GM18519 (cell line): ENCODE data around the gene AGR3.

Experiments used
- ATAC-seq: cut with Tn5 transposase; IDR thresholded peaks from one replicate; pipeline ENCODE4 v1.9.1; 2021; ENCODE audit warnings: mild to moderate bottlenecking, moderate library complexity; ENCODE audit not compliant: unreplicated experiment, low FRiP score

Gene AGR3

GRCh38 chr7:16881844-16882243, at the start of gene AGR3:
AGR3 (minus strand) TSS chr7:16881983; CDS start chr7:16878618, 3,365 bp downstream.
- no peak for ATAC-seq

DNA sequence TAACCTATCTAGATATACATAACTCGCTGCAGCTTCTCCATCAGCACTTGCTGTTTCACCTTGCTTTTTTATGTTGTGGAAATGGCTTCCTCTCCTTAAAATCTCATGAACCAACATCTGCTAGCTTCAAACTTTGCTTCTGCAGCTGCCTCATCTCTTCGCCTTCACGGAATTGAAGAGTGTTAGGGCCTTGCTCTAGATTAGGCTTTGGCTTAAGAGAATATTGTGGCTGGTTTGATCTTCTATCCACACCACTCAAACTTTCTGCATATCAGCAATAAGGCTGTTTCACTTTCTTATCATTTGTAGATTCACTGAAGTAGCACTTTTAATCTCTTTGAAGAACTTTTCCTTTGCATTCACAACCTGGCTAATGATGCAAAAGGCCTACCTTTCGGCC, 49.2 kb upstream of the AGR3 start:
- ATAC-seq, result no peak

DNA sequence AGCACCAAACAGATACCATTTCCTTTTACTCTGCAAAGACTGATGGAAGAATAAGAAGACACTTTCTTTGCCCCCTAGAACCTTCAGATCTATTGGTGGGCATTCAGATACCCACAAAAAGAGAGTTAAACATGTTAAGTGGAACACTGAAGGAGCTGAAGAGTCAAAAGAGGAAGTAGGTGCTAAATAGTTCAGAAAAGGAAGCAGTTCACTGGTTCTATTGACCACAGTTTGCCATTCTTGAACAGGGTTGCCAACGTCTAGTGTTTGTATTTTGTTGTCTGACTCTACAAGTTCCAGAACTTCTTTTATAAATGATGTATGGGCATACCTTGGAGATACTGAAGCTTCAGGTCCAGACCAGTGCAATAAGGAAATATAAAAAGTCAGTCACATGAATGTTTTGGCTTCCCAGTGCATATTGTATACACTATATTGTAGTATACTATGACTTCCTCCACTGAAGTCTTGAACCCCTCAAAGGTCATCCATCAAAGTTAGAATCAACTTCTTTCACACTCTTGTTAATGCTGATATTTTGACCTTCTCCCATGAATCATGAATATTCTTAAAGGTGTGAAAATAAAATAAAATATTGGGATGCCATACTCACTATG, 47.5 kb upstream of the AGR3 start:
- peak; percentile 87 for ATAC-seq

GRCh38 chr7:16926861-16927260, 45.1 kb upstream of the AGR3 start:
- no peak for ATAC-seq

- ATAC-seq, result peak; percentile 37
These were observed 44.5 kb upstream of the AGR3 start for GRCh38 chr7:16926283-16926682.

DNA sequence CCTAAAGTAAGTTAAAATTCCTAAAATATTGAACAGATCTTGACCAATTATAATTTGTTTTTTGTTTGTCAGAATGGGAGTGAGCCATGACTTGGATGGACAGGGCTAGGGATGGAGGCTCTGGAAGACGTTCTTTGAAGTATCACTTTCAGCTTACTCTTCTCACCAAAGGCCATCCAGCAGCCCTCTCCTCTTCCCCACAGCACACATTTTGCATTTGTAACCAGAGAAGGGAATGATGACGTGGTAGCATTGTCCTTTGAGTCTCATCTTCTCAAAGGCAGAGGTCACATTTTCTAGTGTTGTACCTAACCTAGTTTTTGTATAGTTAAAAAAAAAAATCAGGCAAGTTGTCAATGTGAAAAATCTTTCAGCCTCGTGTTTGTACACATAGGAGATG, 43.8 kb upstream of the AGR3 start:
- no peak for ATAC-seq

DNA sequence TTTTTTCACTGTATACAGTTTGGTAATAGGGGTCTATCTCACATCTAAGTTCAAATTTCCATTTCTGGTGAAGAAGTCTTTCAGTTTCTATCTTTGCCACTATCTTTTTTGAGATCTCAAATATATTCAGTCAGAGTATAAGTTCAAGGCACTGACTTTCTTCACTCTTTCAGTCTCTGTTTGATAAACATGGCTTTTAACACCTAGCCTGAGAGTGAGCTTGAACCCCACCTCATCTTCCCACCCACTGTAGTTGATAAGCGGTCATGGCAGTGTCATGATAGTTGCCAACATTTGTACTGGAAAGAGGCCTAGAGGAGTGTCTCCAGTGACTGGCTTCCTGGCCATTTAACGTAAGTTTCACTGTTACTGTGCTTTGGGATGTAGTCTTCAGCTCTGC, 41.2 kb upstream of the AGR3 start:
- ATAC-seq, result no peak

- ATAC-seq, result no peak
These were observed 40.0 kb upstream of the AGR3 start for GRCh38 chr7:16921644-16922257.

DNA sequence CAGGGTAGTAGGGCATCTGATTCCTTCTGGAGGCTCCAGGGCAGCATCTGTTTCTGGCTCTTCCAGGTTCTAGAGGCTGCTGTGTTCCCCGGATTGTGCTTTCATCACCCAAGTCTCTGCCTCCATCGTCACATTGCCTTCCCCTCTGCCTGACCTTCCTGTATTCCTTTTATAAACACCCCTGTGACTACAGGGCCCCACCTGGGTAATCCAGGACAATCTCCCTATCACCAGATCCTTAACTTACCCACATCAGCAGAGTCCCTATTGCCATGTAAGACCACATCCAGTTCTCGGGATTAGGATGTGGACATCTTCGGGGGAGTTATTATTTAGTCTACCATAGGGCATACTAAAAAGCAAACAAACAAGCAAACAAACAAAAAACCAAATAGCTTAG, 39.4 kb upstream of the AGR3 start:
- ATAC-seq, result no peak

GRCh38 chr7:16919440-16919839, 37.7 kb upstream of the AGR3 start:
- no peak for ATAC-seq

- ATAC-seq, result no peak
These were observed 36.6 kb upstream of the AGR3 start for GRCh38 chr7:16918288-16918895.

DNA sequence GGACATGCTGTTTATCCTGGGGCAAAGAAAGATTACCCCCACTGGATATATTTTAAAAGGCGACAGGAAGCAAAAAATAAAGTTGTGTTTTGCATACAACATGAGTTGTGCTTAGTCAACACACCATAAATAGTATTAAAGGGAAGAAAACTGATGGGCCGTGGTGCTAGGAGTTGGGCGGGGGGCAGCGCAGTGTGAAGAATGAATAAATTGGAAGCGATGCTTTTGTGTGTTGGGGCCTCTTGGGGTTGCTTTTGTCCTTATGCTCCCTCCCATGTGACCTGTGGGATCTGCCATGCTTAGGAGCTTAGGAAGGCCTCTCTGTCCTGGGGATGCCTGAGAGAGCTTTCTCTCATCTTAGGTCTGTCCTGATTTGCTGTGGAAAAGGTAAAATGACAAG, 35.0 kb upstream of the AGR3 start:
- no peak for ATAC-seq

DNA sequence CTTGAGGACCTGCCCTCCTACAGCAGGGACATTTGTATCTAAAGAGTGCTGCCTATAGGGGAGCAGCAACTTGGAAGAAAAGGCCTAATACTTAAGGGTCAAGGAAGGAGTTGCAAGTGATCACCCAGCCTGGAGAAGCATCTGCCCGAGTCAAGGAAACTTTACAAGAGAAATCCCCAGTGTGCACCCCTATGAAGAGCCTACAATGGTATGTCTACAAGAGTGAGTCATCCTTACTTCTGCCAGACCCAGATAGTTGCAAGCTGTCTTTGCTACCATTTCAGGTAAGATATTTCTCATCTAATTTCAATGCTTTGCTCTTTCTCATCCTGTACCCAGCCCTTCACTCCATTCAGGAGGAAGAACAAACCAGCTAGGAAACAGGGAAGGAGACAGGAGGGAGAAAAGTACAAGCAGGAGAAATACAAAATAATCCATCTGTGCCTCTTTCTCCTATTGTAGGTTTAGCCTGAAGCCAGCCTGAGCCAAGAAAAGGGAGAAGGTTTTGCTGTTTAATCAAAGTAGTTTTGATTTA, 34.4 kb upstream of the AGR3 start:
- ATAC-seq, result no peak

DNA sequence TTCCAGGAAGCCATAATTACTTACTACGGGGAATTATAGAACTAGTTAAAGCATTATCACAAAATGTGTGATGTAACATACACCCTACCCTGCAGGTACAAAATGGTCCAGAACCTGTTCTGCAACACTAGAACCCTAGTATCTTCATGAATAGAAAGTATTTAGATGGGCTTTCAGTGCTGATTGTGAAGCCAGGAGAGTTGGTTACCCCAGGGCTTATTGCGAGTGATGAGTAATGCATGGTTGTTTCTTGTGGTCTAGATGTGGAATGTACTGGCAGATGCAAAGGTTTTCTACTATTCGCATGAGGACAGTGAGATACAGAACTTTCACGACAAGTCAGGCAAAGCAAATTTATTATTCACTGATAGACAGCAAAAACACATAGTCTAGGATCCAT, 33.6 kb upstream of the AGR3 start:
- ATAC-seq, result no peak

- ATAC-seq, result no peak
These were observed 33.0 kb upstream of the AGR3 start for GRCh38 chr7:16914771-16915170.

DNA sequence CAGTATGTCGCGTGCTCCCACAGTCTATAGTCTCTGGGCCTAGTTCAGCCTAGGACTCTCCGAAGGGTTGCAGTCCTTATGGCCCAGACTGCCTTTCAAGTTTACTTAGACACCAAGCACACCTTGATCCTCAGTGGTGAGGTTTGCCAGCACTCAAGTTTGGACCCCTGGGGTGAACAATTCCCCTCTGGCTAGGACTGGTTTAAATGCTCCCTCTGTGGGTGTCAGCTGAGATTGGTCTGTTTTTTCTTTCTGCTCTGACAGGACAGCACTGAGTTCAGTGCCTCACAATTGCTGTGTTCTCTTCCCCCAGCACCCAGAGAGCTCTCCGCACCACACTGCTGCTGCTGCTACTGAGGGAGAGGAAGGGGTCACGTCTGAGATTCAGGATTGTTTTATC, 31.9 kb upstream of the AGR3 start:
- no peak for ATAC-seq

GRCh38 chr7:16912540-16912939, 30.8 kb upstream of the AGR3 start:
- ATAC-seq, result no peak

- no peak for ATAC-seq
These were observed 26.8 kb upstream of the AGR3 start for GRCh38 chr7:16908561-16908960.

DNA sequence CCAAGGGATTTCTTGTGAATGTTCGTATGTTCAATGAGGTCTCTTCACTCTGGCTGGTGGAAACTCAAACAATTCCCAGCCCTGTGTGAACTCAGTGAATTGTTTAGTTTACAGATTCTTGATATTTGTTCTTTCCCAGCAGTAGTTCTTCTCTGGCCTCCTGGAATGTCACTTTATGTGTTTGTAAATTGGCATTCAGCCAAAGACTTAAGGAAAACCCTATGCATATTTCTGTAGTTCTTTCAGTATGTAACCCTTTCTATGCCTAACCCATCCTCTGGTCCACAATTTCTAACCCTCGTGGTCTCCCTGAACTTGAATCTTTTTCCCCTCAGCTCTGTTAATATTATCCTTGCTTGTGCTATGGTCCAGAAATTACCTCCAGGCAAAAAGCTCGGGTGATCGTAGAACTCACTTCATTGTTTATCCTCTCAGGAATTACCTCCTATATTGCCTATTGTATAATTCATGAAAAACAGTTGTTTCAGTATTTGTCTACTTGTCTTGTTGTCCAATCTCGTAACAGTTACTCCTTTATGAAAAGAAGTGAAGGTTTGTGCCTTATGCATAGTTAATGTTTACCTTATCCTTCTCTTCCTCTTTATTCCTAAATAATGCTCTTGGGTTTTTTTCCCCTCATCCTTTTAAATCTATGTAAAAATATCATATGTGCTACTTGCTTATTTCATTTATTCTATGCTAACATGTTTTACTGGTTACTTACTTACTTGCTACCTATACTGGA, 23.7 kb upstream of the AGR3 start:
- ATAC-seq, result no peak

DNA sequence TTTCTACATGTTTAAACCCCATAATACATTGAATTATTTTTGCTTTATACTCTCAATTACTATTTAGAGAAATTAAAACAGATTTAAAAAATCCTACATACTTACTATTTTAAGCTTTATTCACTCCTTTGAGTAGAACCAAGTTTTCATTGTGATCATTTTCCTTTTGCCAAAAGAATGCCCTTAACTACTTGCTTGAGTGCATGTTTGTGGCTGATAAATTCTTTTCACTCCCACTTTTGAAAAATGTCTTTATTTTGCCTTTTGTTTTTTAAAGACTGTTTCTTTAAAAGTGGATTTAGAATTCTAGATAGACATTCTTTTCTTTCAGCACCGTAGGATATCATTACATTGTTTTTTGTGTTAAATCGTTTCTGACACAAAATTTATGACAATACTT, 22.3 kb upstream of the AGR3 start:
- ATAC-seq, result no peak

- no peak for ATAC-seq
These were observed 18.5 kb upstream of the AGR3 start for GRCh38 chr7:16900209-16900768.
